ENCODE measurements around the gene MAPK12.

DNA sequence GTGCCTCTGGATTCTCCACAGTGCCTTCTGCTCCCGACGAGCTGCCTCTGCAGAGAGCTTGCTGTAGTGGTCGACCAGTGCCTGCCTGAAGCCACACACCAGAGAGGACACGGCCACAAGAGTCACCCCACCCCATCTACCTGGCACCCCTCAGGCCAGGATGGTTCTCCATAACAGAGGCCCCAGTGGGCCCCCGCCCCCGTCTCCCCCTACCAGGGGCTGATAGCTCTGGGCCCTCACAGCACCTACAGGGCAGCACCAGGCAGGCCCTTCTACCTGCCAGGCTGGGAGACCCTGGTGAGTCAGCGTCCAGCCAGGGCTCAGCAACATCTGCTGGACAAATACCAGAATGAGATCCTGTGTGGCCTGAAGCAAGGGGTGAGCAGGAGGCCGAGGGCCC is 39.0 kb downstream of the MAPK12 start:
- TF ChIP-seq POLR2A (IDR thresholded peaks at IDR 0.05) (no peak), EP300 (IDR thresholded peaks at IDR 0.05) (no peak)
- TF ChIP-seq, protein P1, sequence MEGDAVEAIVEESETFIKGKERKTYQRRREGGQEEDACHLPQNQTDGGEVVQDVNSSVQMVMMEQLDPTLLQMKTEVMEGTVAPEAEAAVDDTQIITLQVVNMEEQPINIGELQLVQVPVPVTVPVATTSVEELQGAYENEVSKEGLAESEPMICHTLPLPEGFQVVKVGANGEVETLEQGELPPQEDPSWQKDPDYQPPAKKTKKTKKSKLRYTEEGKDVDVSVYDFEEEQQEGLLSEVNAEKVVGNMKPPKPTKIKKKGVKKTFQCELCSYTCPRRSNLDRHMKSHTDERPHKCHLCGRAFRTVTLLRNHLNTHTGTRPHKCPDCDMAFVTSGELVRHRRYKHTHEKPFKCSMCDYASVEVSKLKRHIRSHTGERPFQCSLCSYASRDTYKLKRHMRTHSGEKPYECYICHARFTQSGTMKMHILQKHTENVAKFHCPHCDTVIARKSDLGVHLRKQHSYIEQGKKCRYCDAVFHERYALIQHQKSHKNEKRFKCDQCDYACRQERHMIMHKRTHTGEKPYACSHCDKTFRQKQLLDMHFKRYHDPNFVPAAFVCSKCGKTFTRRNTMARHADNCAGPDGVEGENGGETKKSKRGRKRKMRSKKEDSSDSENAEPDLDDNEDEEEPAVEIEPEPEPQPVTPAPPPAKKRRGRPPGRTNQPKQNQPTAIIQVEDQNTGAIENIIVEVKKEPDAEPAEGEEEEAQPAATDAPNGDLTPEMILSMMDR (IDR thresholded peaks at IDR 0.05) = no peak
